ENCODE data around the gene ICAM2.
"Not testable (repeated sequence)": the region's sequence is repeated elsewhere in the genome, so short reads cannot be mapped to it uniquely, and the experiment has no call there.

ICAM2 gene

DNA sequence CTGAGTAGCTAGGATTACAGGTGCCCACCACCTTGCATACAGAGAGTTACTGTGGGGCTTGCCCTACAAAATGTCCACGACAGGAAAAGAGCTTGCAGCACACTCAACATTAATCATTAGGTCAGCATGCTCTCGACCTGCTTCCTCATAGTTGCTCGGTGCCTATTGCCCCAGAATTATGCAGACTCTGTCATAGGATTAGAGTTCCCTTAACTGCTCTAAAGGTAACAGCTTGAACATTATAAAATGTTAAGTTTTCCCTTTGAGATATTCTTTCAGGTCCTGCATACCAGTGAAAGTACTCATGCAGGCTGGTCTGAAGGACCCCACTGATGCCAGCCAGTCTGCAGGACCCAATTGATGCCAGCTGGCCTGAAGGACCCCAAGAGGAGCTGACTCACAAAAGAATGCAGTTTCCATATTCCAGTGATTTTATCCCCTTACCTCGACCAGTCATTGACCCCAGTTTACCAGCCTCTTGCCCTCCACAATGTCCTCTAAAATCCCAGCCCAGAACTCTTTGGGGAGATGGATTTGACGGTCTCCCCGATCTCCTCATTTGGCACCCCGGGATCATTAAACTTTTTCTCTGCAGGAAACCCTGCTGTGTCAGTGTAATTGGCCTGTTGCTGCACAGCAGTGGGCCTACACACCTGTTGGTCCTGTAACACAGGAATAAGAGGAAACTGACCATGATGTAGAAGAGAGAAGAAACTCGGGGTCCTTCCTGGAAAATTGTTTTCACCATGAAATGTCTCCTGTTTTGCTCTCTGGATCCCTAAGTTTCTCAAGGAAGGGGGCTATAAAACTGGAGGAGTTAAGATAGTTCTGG is 10.6 kb downstream of the ICAM2 start:
- DNase-seq (ENCODE audit: low read depth in 2 of 2) = no peak

DNA sequence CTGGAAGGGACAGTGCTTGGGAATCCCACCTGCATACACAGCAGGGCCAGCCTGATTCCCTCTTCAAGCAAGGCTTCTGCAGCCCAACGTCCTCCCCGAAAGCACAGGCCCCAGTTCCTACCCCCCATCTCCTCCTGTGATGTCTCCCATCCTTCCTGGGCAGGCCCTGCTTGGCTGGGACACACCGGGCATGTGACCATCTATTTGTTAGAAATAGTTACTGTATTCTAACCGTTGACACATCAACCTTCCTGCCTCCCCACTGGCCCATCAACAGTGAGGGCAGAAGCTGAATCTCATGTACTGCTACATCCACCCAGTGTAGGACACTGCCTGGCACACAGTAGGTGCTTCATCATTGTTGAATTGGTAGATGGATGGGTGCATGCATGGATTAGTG is 11.6 kb downstream of the ICAM2 start:
- DNase-seq (ENCODE audit: low read depth in 2 of 2) = no peak

DNA sequence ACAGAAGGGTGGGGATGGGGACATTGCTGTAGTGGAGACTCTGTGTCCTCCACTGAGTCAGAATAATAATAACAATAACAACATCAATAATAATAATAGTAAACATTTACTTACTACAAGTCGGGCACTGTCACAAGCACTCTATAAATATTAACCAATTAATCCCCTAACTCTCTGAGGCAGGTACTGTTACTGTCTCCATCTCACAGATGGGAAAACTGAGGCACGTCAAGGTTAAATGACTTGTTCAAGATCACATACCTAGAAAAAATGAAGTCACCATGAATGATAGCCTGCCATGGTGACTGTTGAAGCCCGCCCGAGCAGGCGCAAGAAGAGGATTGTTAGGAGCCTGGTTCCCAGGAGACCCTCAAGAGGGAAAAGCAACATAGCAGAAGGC is 12.1 kb downstream of the ICAM2 start:
- no peak for DNase-seq (ENCODE audit: low read depth in 2 of 2)

DNA sequence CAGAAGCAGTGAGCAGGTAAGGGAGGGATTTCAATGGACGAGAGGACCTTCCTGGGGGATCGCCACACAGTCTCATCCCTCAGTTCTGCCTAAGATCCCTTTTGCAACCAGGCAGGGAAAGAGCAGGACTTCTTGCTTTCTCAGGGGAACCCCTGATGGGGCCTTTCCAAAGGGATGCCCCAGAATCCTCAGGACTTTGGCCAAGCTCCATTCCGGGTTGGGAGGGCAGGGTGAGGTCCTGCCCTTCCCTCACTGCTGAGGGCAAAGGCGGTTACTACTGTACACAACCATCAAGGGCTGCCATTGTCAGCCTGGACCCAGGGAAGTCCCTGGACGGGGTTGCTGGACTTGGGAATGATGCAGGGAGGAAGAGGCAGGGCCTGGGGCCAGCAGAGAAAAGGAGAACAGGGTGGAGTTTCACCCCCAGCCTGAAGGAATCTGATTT is 12.6 kb downstream of the ICAM2 start:
- no peak for DNase-seq (ENCODE audit: low read depth in 2 of 2)

DNA sequence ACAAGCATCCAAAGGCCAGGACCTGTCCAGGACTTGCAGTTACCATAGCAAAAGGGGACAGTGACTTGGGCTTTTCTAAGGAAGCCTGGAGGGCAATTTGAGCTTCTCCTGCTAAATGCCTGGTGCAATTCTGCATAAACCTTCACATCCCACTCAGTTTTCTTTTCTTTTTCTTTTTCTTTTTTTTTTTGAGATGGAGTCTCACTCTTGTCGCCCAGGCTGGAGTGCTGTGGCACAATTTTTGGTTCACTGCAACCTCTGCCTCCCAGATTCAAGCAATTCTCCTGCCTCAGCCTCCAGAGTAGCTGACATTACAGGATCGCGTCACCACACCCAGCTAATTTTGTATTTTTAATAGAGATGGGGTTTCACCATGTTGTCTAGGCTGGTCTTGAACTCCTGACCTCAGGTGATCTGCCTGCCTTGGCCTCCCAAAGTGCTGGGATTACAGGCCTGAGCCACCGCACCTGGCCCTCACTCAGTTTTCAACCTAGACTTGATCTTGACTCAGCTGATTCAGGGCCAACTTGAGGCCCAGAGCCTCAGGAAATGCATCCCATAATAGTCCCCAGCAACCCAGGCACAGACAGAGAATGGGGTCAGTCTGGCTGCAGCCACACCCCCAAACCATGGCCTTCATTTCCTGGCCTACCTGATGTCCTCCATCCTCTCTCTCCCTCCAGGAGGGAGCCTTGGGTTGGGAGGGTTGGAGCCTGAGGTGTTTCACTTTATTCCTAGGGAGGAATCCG is 13.2 kb downstream of the ICAM2 start:
- DNase-seq (ENCODE audit: low read depth in 2 of 2) = not testable (repeated sequence)

DNA sequence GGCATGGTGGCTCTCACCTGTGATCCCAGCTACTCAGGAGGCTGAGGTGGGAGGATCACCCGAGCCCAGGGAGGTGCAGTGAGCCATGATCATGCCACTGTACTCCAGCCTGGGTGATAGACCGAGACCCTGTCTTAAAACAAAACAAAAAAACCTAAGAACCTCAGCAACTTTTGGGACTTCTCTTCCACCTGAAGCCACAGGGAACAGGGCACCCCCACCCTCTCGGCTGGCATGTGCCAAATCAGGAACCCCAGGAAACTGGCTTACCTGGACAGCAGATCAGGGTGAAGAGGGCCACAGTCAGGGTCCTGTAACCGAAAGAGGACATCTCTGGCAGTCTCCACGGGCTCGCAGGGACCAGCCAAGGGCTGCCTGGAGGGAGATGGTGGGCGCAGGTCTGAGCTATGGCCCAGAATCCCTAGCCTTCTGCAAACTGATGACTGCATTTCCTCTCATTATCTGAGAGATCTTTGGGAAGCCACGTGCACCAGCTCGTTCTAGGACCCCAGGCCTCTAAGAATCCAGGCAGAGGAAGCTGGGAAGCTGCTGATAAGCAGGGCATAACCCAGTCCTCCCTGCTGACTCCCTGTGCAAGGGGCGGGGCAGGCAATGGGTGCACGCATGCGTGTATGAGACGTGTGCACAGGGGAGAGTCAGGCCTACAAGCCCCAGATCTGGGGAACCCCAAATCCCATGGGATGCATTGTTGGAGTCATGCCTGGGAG is 13.9 kb downstream of the ICAM2 start:
- DNase-seq (ENCODE audit: low read depth in 2 of 2) = no peak

DNA sequence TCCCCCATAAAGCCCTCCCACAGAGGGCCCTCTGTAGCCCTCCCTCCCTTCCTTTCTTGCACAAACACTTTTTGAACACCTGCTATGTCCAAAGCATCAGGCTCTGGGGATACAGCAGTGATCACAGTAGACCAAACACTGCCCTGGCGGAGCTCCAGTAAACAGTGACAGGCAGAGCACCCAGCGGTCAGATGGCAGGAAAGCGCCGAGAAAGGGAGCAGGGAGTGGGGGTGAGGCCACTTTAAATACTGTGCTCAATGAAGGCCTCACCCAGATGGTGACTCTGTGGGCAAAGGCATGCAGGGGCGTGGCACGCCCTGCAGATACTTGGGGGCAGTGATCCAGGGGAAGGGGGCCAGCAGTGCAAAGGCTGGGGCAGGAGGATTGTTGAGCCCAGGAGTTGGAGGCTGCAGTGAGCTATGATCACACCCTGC is 14.7 kb downstream of the ICAM2 start:
- DNase-seq (ENCODE audit: low read depth in 2 of 2) = no peak

DNA sequence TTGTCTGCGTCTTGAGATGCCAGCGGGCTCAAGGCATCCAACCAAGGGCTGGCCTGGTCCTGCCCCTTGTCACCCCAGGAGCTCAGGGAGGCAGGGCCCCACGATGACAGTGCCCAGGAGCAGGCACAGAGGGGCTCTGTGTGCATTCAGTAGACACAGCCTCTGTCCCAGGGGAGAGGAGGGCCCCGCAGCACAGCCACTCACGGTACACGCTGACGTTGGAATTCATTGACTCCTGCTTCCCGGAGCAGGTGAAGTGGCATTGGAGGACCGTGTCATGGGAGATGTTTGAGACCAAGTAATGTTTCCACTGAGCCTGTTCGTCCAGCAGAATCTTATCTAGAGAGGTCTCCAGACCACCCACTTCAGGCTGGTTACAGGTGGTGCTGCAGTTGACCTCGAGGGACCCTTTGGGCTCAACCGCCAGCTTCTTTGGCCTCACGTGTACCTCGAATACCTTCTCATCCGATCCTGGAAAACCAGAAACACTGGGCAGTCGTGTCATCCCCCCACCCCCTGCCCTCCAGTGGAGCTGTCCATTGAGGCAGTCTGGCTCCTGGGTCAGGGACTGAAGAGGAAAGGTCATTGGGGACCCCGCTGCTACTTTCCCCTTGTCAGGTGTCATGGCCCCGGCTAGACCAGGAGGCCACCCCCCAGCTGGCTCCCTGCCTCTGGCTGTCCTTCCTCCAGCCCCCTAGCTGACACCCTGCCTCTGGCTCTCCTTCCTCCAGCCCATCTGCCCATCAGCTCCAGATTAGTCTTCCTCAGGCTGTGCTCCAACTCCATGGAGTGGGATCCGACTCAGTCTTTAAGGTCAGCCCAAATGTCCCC is 15.3 kb downstream of the ICAM2 start:
- DNase-seq (ENCODE audit: low read depth in 2 of 2) = no peak

DNA sequence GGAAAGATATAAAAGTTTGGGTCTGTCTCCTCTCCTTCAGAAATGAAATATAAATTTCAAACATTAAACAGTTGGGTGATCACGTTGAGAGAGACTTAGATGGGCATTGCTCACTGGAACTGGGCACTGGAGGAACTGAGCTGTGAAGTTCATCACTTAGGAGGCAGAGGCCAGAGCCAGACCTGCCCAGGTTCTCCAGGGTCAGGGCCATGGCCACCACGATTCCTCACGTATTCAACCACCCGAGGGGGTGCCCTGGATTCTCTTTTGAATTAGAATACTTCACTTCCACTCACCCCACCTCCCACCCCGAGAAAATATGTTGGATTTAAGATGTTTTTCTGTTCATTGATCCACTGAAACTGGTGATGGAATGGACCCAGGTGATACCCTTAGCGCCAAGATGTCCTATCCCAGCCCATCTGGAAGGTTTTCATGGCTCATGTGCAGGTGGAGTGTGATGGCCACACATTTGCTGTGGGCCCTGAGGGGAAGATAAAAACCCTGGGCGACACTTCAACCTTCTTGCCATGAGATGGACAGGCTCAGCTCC is 16.1 kb downstream of the ICAM2 start:
- DNase-seq (ENCODE audit: low read depth in 2 of 2) = no peak

DNA sequence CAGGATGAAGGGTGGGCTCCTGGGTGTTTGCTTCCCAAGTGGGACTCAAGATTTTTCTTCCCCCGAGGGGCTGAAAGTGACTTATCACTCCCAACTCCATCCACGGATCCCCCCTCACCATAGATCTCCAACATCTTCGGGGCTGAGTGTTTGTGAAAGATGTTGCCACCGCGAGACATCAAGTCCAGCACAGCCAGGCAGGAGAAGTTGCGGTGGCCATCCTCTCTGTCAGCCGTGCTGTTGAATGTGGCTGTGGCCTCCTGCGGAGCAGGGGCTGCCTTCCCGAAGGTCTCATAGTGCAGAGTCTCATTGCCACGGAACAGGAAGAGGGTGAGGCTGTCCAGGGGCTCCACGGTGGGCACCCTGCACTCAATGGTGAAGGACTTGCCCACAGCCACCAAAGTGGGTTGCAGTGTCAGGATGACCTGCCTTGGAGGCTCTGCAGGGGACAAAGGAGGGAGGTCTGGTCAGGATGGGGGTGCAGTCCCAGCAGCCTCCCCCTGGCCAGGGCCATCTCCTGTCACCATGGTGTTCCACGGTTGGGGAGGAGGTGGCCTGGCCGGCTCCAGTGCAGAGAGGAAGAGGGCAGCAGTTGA is 16.8 kb downstream of the ICAM2 start:
- no peak for DNase-seq (ENCODE audit: low read depth in 2 of 2)

DNA sequence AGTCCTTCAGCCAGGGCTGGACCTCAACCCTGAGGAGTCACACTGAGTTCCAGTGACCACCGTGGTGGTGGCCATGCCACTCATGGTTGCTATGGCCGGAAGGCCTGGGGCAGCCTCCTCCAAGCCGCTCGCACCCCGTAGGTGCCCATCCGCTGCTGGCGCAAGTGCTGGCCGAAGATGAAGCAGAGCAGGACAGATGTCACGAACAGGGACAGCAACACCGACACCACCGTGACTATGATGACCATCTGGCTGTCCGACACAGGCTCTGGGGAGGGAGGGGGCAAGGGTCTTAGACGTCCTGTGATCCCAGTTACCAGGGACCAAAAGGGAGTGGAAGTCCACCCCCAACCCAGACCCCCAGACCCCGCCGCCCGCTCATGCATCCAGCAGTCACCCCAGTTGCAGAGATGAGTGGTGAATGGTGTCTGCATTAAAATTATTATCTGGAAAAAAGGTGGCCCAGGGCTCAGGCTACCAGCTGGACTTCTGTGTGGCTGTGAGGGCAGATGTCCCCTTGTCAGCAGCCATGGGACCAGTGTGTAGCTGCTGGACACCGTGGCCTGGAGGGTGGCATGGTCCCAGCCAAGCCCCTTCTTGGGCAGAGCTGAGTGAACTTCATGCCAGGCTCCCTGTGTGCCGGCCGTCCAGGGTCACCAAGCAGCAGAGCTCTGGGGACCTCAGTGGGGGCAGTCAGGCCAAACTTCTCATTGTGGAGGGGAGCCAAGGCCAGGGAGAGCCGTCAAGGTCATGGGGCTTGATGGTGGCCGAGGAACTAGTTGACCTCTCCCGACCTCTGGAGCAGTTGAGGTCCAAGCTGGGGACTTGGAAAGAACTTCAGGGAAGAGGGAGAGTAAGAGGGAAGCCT is 17.5 kb downstream of the ICAM2 start:
- no peak for DNase-seq (ENCODE audit: low read depth in 2 of 2)

DNA sequence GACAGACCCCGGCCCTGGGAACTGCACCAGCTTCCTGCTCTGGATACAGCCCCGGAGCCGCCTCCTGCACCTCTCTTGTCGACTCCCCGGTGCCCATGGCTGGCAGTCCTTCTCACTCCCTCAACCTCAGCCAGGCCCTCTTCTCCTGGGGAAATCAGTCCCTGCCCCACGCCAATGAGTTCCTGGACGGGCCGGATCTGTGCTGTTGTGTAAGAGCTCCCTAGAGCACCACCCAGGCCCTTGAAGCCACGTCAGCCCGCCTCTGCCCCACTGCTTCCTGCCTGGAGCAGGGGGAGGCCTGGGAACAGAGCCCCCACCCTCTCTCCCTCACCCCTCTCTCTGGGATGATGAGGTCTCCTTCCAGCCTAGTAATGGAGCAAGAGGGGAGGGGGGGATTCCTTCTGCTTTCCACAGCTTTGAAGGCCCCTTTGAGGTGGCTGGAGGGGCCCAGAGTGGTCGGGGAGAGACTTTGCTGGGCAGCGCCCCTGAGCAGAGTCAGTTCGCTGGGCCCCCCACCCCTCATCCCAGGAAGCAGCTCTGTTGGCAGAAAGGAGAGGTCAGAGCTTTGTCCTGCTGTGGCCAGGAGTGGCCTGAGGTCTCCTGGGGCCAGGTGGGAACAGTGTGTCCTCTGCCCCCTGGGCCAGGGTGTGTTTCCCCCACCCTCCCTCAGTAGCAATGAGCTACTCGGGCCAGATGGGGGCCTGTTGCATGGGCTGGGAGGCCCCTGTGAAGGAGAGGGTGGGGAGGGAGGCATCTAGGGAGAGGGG is 18.5 kb downstream of the ICAM2 start:
- DNase-seq (ENCODE audit: low read depth in 2 of 2) = no peak

DNA sequence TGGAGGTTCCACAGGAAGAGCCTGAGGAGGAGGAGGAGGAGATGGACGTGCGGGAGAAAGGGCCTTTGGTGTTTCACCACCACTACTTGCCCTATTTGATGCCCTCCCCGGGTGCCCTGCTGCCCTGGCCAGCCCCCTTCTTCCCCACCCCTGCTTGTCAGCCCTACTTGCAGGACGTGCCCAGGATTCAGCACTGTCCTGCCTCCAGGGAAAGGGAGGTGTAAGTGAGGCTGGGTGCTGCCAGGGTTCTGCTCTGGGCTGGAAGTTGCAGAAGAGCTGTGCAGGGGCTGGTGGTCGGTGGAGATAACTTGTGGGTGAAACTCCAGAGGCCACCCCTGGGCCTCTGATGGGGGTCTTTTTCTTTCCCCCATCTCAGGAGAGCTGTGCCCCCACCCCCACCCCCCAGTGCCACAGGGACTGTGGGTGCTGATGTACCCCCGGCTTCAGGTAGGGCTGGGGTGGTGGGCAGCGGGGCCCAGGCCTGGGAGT is 19.3 kb downstream of the ICAM2 start:
- no peak for DNase-seq (ENCODE audit: low read depth in 2 of 2)

DNA sequence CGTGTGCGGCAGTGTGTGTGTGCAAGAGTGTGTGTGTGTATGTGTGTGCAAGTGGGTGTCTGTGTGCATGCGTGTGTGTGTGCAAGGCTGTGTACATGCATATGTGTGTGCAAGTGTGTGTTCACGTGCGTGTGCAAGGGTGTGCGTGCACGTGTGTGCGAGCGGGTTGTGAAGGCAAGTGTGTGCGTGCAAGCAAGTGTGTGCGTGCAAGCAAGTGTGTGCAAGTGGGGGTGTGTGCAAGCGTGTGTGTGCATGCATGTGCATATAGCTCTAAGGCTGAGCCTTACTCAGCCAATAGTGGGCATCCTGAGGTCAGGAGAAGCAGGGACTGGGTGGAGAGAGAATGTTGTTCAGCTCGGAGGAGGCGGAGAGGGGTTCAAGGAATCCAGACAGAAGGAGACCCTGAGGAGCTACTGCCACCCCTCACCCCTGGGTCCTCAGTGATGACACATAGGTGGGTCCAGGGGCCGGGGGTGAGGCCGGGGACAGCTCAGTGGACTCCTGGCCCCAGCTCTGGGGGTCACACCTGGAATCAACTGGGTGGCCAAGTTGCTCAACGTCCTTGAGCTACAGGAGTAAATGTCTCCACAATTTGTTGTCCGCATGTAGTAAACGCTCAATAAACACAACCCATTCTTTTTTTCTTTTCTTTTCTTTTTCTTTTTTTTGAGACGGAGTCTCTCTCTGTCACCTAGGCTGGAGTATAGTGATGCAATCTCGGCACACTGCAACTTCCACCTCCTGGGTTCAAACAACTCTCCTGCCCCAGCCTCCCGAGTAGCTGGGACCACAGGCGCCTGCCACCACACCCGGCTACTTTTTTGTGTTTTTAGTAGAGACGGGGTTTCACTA is 20.5 kb downstream of the ICAM2 start:
- DNase-seq (ENCODE audit: low read depth in 2 of 2) = no peak

DNA sequence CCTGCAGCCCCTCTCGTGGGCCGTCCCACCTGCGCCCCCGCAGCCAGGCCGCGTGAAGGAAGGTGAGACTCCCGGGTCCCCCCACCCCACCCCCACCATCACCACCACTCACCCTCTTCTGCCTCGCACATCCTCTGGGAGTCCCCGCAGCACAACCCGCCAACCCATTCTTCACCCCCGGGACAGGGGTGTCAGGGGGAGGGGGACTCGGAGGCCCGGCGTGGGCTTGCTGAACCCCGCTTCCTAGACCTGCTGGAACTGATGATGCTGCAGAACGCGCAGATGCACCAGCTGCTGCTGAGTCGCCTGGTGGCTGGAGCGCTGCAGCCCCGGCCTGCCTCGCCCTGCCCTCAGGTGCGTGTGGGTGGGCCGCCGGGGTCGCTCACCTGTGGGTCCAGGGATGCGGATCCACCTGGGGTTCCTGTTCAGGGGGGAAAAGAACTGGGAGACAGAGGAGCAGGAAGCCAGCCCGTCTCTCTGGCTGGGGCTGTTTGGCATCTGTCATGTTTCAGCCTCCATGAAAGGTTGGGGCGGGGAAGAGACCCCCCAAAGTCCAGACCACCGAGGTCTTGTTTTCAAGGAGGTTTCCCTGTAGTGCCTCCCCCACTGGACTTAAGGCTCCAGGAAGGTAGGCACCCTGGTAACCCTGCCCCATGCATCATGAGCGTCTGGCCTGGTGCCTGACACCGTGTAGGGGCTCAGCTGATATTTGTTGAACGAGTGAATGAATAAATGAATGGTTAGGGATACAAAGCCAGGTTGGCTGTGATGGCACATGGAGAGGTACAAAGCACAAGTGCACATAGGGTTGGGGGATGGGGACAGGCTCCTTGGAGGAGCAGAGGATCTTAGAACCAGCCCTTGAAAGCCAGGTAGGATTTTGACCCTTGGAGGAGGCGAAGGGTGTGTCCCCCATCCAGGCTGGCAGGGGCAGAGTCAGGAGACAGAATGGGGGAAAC is 21.4 kb downstream of the ICAM2 start:
- DNase-seq (ENCODE audit: low read depth in 2 of 2) = no peak

DNA sequence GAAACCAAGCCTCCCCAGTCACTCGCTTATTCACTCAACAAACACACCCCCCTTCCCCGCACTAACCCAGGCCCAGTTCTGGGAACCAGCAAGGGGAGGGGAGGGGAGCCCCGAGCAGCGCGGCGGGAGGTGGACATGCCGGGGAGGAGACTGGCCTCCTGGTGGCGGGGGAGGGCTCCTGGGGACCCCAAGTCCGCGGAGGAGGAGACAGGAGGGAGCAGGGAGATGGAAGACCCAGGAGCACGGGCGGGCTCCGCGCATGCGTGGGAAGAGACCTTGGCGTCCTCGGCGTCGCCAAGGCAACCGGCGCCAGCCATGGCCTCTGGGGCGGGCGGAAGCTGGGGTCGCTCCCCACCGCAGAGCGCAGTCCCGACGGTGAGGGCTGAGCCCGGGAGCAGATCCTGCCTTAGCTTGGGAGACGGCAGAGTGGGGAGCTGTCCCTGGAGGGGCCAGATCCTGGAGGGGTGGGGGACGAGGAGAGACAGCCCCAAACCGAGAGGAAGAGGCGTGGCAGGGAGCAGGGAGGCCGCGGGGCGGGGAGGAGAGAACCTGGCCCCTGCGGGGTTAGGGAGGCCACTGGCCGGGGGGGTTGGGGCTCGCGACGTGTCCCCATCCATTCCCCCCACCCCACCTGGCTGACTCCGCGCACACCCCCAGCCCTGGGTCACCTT is 22.2 kb downstream of the ICAM2 start, which contains the start of gene PRR29:
PRR29 (plus strand) TSS at position 302 of the 671 bp plus-strand sequence; CDS start at position 316, 14 bp downstream.
- peak; percentile 47 to 48 for DNase-seq (ENCODE audit: low read depth in 2 of 2)

Data from stimulated activated CD8-positive, alpha-beta memory T cell treated with anti-CD3 and anti-CD28 coated beads, Interleukin-7, amount 100 ng/mL, for 1 hour (primary cell).